Cardiac muscle cell (in vitro differentiated cells and primary cell): ENCODE data around the gene FGF1. TPM values are rescaled to one million over a fixed set of nuclear protein-coding genes. Genes with fewer than 3 reads are reported as not detected.
A peak's percentile ranks its signal among the peaks of the same experiment; 100 is the strongest.

Source experiments
- DNase-seq, 2 donors: peaks; one replicate each; pipeline versions ENCODE4 v3.0.0 to v3.0.0-alpha.2; 2010 to 2017; ENCODE audit warnings: low read depth in 1 of 2, low spot score in 1 of 2
- H3K27ac ChIP-seq: fragments of 200-600 bp; sonication (generic); 2 replicates; pipeline ENCODE4 v1.5.1; 2016
- H3K27me3 ChIP-seq: fragments of 200-600 bp; sonication (generic); 2 replicates; pipeline ENCODE4 v1.6.0; 2016; ENCODE audit warnings: control low read depth
- H3K36me3 ChIP-seq: fragments of 200-600 bp; sonication (generic); 2 replicates; pipeline ENCODE4 v1.5.1; 2016; ENCODE audit warnings: control low read depth
- H3K4me1 ChIP-seq: fragments of 200-600 bp; sonication (generic); 2 replicates; pipeline ENCODE4 v1.8.1; 2017; ENCODE audit warnings: low read depth, mild to moderate bottlenecking, mixed run types
- H3K4me3 ChIP-seq: fragments of 200-600 bp; sonication (generic); 2 replicates; pipeline ENCODE4 v1.5.1; 2016; ENCODE audit warnings: mild to moderate bottlenecking
- H3K9me3 ChIP-seq: fragments of 200-600 bp; sonication (generic); 2 replicates; pipeline ENCODE4 v1.5.1; 2017; ENCODE audit warnings: low read depth, mild to moderate bottlenecking, control low read depth
- polyA plus RNA-seq: library from polyadenylated mRNA; unstranded; fragments of >200 nt; fragmentation: Nextera tagmentation; extraction: Ambion mirVana; gene quantifications from 2 replicates; pipeline ENCODE4 v1.2.1, GENCODE V29; 2016
- total RNA-seq: library from RNA; depleted of rRNA; stranded (reverse); fragments of >200 nt; gene quantifications from 2 replicates; pipeline ENCODE4 v1.2.3, GENCODE V29; 2016
- TF ChIP-seq, protein P1 (sequence below): IDR thresholded peaks from 2 replicates; pipeline ENCODE4 v1.5.1; 2012; ENCODE audit warnings: low read depth, mild to moderate bottlenecking, low read length

Gene FGF1
- total and polyA plus RNA-seq, 2 experiments from 2014 or later = not detected

GRCh38 chr5:142694092-142694856 lies 8.4 kb upstream of the FGF1 start:
- H3K27me3 ChIP-seq = no peaks in the 10 kb centered on the region
- no peaks in the 10 kb centered on the region for H3K9me3 ChIP-seq
- TF ChIP-seq, protein P1, sequence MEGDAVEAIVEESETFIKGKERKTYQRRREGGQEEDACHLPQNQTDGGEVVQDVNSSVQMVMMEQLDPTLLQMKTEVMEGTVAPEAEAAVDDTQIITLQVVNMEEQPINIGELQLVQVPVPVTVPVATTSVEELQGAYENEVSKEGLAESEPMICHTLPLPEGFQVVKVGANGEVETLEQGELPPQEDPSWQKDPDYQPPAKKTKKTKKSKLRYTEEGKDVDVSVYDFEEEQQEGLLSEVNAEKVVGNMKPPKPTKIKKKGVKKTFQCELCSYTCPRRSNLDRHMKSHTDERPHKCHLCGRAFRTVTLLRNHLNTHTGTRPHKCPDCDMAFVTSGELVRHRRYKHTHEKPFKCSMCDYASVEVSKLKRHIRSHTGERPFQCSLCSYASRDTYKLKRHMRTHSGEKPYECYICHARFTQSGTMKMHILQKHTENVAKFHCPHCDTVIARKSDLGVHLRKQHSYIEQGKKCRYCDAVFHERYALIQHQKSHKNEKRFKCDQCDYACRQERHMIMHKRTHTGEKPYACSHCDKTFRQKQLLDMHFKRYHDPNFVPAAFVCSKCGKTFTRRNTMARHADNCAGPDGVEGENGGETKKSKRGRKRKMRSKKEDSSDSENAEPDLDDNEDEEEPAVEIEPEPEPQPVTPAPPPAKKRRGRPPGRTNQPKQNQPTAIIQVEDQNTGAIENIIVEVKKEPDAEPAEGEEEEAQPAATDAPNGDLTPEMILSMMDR = peak; percentile 29
- H3K36me3 ChIP-seq = no peaks in the 10 kb centered on the region
- H3K4me3 ChIP-seq = no peak overlapping the region
- DNase-seq = no peak
- H3K4me1 ChIP-seq = peaks cover 19% of the 10 kb centered on the region
- no peak overlapping the region for H3K27ac ChIP-seq

DNA sequence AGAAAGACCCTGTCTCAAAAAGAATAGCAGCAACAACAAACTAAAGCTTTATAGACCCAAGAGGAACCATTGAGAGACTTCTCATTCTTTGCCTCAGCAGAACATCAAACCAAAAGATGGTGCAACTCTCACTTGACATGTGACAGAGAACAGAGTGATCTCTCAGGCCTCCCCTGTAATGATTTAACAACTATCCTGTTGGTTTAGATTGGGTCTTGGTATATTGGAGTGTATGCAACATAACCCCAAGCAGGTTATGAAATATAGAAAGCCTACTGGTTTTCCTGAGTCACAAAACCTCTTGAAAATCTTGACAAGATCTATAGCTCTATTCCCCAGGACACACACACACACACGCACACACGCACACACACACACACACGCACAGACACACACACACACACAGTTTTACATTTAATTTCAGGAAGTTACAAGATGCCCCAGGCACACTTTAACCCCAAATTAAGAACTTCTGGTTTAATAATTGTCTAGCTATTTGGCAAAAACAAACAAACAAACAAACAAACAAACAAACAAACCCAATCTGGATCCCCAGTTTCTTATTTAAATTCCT lies 6.5 kb upstream of the FGF1 start:
- H3K9me3 ChIP-seq = no peaks in the 10 kb centered on the region
- TF ChIP-seq, protein P1 = no peak
- H3K27me3 ChIP-seq = no peaks in the 10 kb centered on the region
- DNase-seq = no peak
- H3K4me1 ChIP-seq = peaks cover 10% of the 10 kb centered on the region
- no peaks in the 10 kb centered on the region for H3K36me3 ChIP-seq
- no peak overlapping the region for H3K27ac ChIP-seq
- H3K4me3 ChIP-seq = no peak overlapping the region

DNA sequence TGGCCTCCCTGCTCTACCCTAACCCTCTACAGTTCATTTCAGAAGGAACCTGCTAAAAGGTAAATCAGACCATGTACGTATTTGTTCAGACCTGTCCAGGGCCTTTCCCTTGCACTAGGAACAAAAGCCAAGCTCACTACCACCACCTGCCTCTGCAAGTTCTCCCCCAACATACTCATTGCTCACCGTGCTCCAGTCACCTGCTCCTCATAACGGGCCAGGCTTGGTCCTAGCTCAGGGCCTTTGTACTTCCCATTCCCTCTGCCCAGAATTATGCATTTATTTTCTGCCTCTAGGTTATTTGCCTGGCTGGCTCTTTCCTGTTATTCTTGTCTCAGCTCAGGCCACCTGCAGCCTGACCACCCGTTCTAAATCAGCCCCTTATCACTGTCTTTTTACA lies 4.8 kb upstream of the FGF1 start:
- no peak for DNase-seq
- TF ChIP-seq, protein P1 = no peak
- no peak overlapping the region for H3K4me3 ChIP-seq

GRCh38 chr5:142689081-142689480 lies 3.2 kb upstream of the FGF1 start:
- no peak overlapping the region for H3K27ac ChIP-seq
- no peak for DNase-seq

More for the DNA sequence above, 4.8 kb upstream of the FGF1 start:
- Histone ChIP-seq H3K4me1 (peaks cover 5% of the 10 kb centered on the region), H3K27ac (no peak overlapping the region), H3K9me3 (no peaks in the 10 kb centered on the region), H3K27me3 (no peaks in the 10 kb centered on the region), H3K36me3 (no peaks in the 10 kb centered on the region)

DNA sequence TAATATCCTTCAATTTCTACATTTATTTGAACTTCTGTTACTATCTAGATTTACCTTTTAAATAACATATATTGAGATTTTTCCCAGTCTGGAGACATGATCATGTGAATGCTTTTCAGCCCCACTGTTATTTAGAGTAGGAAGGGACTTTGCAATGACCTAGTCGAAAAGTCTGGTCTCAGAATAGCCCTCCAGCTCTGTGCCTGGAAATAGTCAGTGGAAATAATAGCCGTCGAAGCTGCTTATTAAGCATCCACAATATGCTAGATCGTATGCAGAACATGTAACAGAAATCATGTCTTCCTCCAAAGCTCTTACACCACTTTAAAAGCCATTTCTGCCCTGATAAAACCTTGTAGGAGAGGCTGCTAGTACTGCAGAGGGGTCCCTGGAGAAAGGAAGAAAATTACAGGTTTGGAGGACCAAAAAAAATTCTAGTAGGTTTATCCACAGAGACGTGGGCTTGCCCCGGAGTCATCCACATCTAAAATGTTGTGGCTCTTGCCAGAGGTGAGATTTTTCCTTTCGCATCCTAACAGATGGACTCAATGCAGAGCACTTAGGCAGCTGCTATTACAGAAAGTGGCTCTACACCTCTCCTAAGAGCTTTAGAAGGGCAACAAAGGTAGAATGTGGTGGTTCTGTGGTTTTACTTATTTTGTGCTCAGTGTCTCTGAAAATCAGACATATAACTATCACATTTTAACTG lies 2.5 kb upstream of the FGF1 start:
- TF ChIP-seq, protein P1 = no peak

More at GRCh38 chr5:142689081-142689480, 3.2 kb upstream of the FGF1 start:
- H3K9me3 ChIP-seq = no peaks in the 10 kb centered on the region
- H3K27me3 ChIP-seq = no peaks in the 10 kb centered on the region
- TF ChIP-seq, protein P1 = no peak
- no peaks in the 10 kb centered on the region for H3K36me3 ChIP-seq
- peaks cover 5% of the 10 kb centered on the region for H3K4me1 ChIP-seq
- H3K4me3 ChIP-seq = no peak overlapping the region

More for the DNA sequence above, 2.5 kb upstream of the FGF1 start:
- no peaks in the 10 kb centered on the region for H3K36me3 ChIP-seq
- H3K27me3 ChIP-seq = no peaks in the 10 kb centered on the region
- H3K4me3 ChIP-seq = no peak overlapping the region
- peak overlapping the region; percentile 33 for H3K27ac ChIP-seq
- DNase-seq = peak in 1 of 2 donors; percentile 47
- H3K9me3 ChIP-seq = no peaks in the 10 kb centered on the region
- peaks cover 5% of the 10 kb centered on the region for H3K4me1 ChIP-seq
